Measurements from ENCODE around the gene MKNK2. TPM values are rescaled to one million over a fixed set of nuclear protein-coding genes. Genes with fewer than 3 reads are reported as not detected.

MKNK2 gene
- total and polyA plus RNA-seq, 2 of the 13 experiments (the other 11 are each of a cell fraction or from before 2014, with no cell fraction given) = 44.9 to 112 TPM

DNA sequence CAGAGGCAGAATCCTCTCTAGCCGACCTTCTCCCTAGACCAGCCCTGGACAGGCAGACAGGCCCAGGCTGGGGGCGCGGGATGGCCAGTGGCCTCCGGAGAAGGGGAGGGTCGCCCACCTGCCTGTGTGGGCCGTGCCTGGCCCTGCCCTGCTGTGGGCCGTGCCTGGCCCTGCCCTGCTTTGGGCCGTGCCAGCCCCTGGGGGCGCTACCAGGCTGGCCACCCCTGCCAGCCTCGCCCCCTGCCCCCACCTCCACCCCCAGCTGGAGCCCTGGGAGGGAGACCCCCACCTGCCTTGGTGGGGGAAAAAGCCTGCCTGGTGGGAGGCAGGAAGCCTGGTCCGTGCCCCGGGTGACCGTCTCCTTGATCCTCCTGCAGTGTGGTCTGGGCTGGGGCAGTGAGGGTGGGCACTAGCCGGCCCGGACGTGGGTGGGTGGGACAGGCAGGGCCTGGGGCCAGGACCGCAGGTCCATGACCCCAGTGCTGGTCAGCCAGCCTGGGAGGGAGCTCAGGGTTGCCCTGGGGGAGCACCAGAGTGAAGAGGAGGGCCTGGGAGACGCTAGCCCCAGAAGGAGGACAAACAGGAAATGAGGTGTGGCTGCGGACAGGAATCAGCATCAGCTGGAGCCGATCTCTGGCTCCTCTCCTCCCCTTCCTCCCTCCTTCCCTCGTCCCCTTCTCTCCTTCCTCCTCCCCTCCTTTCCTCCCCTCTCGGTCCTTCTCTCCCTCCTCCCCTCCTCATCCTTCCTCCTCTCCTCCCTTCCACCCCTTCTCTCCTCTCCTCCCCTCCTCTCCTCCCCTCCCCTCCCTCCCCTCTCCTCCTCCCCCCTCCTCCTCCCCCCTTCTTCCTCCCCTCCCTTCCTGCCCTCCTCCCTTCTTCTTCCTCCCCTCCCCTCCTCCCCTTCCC, 5.1 kb upstream of the MKNK2 start (continued):
- TF ChIP-seq, protein P1, sequence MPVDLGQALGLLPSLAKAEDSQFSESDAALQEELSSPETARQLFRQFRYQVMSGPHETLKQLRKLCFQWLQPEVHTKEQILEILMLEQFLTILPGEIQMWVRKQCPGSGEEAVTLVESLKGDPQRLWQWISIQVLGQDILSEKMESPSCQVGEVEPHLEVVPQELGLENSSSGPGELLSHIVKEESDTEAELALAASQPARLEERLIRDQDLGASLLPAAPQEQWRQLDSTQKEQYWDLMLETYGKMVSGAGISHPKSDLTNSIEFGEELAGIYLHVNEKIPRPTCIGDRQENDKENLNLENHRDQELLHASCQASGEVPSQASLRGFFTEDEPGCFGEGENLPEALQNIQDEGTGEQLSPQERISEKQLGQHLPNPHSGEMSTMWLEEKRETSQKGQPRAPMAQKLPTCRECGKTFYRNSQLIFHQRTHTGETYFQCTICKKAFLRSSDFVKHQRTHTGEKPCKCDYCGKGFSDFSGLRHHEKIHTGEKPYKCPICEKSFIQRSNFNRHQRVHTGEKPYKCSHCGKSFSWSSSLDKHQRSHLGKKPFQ (CRISPR knock-in tag; IDR thresholded peaks at IDR 0.05; ENCODE audit: insufficient replicate concordance) = no peak
- no peak for TF ChIP-seq ZBTB14 (CRISPR knock-in tag; IDR thresholded peaks at IDR 0.05)
- TF ChIP-seq ATAD3A (CRISPR knock-in tag; IDR thresholded peaks at IDR 0.05) = no peak
- no peak for TF ChIP-seq ZSCAN20 (CRISPR knock-in tag; IDR thresholded peaks at IDR 0.05; ENCODE audit: borderline replicate concordance)
- TF ChIP-seq ZNF432 (CRISPR knock-in tag; IDR thresholded peaks at IDR 0.05; ENCODE audit: borderline replicate concordance) = no peak
- TF ChIP-seq SMYD3 (CRISPR knock-in tag; IDR thresholded peaks at IDR 0.05) = no peak
- no peak for TF ChIP-seq E2F5 (CRISPR knock-in tag; conservative IDR thresholded peaks at IDR 0.05)
- TF ChIP-seq, protein P2, sequence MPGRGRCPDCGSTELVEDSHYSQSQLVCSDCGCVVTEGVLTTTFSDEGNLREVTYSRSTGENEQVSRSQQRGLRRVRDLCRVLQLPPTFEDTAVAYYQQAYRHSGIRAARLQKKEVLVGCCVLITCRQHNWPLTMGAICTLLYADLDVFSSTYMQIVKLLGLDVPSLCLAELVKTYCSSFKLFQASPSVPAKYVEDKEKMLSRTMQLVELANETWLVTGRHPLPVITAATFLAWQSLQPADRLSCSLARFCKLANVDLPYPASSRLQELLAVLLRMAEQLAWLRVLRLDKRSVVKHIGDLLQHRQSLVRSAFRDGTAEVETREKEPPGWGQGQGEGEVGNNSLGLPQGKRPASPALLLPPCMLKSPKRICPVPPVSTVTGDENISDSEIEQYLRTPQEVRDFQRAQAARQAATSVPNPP (CRISPR knock-in tag; IDR thresholded peaks at IDR 0.05) = no peak
- TF ChIP-seq ELF3 (CRISPR knock-in tag; IDR thresholded peaks at IDR 0.05) = peak; percentile 70; the same call in 1 of the 2 replicates
- TF ChIP-seq, protein P3, sequence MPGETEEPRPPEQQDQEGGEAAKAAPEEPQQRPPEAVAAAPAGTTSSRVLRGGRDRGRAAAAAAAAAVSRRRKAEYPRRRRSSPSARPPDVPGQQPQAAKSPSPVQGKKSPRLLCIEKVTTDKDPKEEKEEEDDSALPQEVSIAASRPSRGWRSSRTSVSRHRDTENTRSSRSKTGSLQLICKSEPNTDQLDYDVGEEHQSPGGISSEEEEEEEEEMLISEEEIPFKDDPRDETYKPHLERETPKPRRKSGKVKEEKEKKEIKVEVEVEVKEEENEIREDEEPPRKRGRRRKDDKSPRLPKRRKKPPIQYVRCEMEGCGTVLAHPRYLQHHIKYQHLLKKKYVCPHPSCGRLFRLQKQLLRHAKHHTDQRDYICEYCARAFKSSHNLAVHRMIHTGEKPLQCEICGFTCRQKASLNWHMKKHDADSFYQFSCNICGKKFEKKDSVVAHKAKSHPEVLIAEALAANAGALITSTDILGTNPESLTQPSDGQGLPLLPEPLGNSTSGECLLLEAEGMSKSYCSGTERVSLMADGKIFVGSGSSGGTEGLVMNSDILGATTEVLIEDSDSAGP (CRISPR knock-in tag; IDR thresholded peaks at IDR 0.05; ENCODE audit: borderline replicate concordance) = no peak
- no peak for TF ChIP-seq ZNF839 (CRISPR knock-in tag; IDR thresholded peaks at IDR 0.05; ENCODE audit: borderline replicate concordance)
- no peak for TF ChIP-seq HHEX (CRISPR knock-in tag; IDR thresholded peaks at IDR 0.05)
- TF ChIP-seq ZNF468 (CRISPR knock-in tag; IDR thresholded peaks at IDR 0.05) = no peak
- TF ChIP-seq ZNF605 (CRISPR knock-in tag; IDR thresholded peaks at IDR 0.05) = 0 out of 2 replicates have a peak, but pooled peaks have one; percentile 23
- TF ChIP-seq, protein P4, sequence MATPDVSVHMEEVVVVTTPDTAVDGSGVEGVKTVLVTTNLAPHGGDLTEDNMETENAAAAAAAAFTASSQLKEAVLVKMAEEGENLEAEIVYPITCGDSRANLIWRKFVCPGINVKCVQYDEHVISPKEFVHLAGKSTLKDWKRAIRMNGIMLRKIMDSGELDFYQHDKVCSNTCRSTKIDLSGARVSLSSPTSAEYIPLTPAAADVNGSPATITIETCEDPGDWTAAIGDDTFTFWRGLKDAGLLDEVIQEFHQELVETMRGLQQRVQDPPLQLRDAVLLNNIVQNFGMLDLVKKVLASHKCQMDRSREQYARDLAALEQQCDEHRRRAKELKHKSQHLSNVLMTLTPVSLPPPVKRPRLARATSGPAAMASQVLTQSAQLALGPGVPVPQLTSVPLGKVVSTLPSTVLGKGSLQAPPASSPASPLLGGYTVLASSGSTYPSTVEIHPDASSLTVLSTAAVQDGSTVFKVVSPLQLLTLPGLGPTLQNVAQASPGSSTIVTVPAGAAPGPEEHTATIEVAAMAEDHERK (CRISPR knock-in tag; IDR thresholded peaks at IDR 0.05; ENCODE audit: low read depth) = no peak
- no peak for TF ChIP-seq CENPT (CRISPR knock-in tag; IDR thresholded peaks at IDR 0.05; ENCODE audit: low read depth)
- no peak for TF ChIP-seq ZFYVE20 (CRISPR knock-in tag; IDR thresholded peaks at IDR 0.05; ENCODE audit: borderline replicate concordance, low read depth)
- TF ChIP-seq ADNP (CRISPR knock-in tag; IDR thresholded peaks at IDR 0.05) = no peak
- TF ChIP-seq TAF15 (IDR thresholded peaks at IDR 0.05; ENCODE audit: low read depth, low read length, poor library complexity, severe bottlenecking) = no peak
- no peak for TF ChIP-seq ZMYM3 (CRISPR knock-in tag; IDR thresholded peaks at IDR 0.05)
- no peak for TF ChIP-seq NCOR1 (IDR thresholded peaks at IDR 0.05; ENCODE audit: borderline replicate concordance, low read length)

Measured in HepG2 (cell line).